Immature natural killer cell (primary cell): ENCODE results near the gene NXNL2. TPM values are rescaled to one million over a fixed set of nuclear protein-coding genes. Genes with fewer than 3 reads are reported as not detected.

ENCODE experiments used
- DNase-seq, 3 donors: peaks; one replicate each; pipeline ENCODE4 v3.0.0; 2022; ENCODE audit warnings: mixed read lengths in 1 of 3
- H3K27ac Mint-ChIP-seq, 6 donors: one replicate each; pipeline ENCODE4 v1.8.0; 2020; ENCODE audit warnings: mixed read lengths in 6 of 6, mild to moderate bottlenecking in 5 of 6, inconsistent platforms in 4 of 6, moderate library complexity in 3 of 6
- H3K27me3 Mint-ChIP-seq, 3 donors: one replicate each; pipeline ENCODE4 v1.8.0; 2020 to 2021; ENCODE audit warnings: low read depth in 3 of 3, mild to moderate bottlenecking in 3 of 3, mixed read lengths in 3 of 3, moderate library complexity in 3 of 3, inconsistent platforms in 1 of 3
- H3K36me3 Mint-ChIP-seq, 3 donors: one replicate each; pipeline ENCODE4 v1.8.0; 2020; ENCODE audit warnings: mixed read lengths in 3 of 3, inconsistent platforms in 2 of 3, mild to moderate bottlenecking in 2 of 3
- H3K4me1 Mint-ChIP-seq, 2 donors: one replicate each; pipeline ENCODE4 v1.8.0; 2020; ENCODE audit warnings: inconsistent platforms in 2 of 2, mild to moderate bottlenecking in 2 of 2, mixed read lengths in 2 of 2, moderate library complexity in 1 of 2
- H3K4me3 Mint-ChIP-seq, 5 donors: one replicate each; pipeline ENCODE4 v1.8.0; 2020; ENCODE audit warnings: mild to moderate bottlenecking in 5 of 5, mixed read lengths in 5 of 5, inconsistent platforms in 3 of 5, moderate library complexity in 3 of 5
- H3K9me3 Mint-ChIP-seq, 6 donors: one replicate each; pipeline ENCODE4 v1.8.0; 2020; ENCODE audit warnings: mild to moderate bottlenecking in 6 of 6, mixed read lengths in 6 of 6, inconsistent platforms in 4 of 6, moderate library complexity in 3 of 6
- polyA plus RNA-seq, 3 donors: library from polyadenylated mRNA; unstranded; fragments of 300-500 nt; fragmentation: Illumina TruSeq; gene quantifications; one replicate each; pipeline ENCODE4 v1.2.3, GENCODE V29; 2021

Gene NXNL2
- polyA plus RNA-seq, 3 donors from 2014 or later = not detected

GRCh38 chr9:88538311-88539085, 3.5 kb downstream of the NXNL2 start:
- Mint-ChIP-seq H3K4me3 (no peak overlapping the region), H3K9me3 (no peaks in the 10 kb centered on the region), H3K27me3 (peaks cover 11 to 20% (median 14%) of the 10 kb centered on the region in 3 donors), H3K27ac (no peak overlapping the region), H3K36me3 (no peaks in the 10 kb centered on the region), H3K4me1 (peaks cover 5 to 14% of the 10 kb centered on the region in 2 donors)
- no peak for DNase-seq

- no peak for DNase-seq
- H3K4me3 Mint-ChIP-seq = no peak overlapping the region
- H3K27me3 Mint-ChIP-seq = peaks cover 13 to 18% (median 14%) of the 10 kb centered on the region in 3 donors
- no peaks in the 10 kb centered on the region for H3K36me3 Mint-ChIP-seq
- no peaks in the 10 kb centered on the region for H3K9me3 Mint-ChIP-seq
- peaks cover 0 to 9% of the 10 kb centered on the region in 2 donors for H3K4me1 Mint-ChIP-seq
- no peak overlapping the region for H3K27ac Mint-ChIP-seq
Observed at GRCh38 chr9:88539246-88539645, 4.3 kb downstream of the NXNL2 start.

GRCh38 chr9:88540251-88540763, 5.3 kb downstream of the NXNL2 start:
- DNase-seq = no peak
- Mint-ChIP-seq H3K4me3 (peak overlapping the region in 1 of 5 donors; percentile 33), H3K4me1 (peaks cover 0 to 9% of the 10 kb centered on the region in 2 donors), H3K27ac (no peak overlapping the region), H3K36me3 (no peaks in the 10 kb centered on the region), H3K9me3 (no peaks in the 10 kb centered on the region), H3K27me3 (peaks cover 14 to 19% (median 16%) of the 10 kb centered on the region in 3 donors)

GRCh38 chr9:88544245-88544644, 9.3 kb downstream of the NXNL2 start:
- no peaks in the 10 kb centered on the region for H3K9me3 Mint-ChIP-seq
- no peaks in the 10 kb centered on the region for H3K36me3 Mint-ChIP-seq
- no peak for DNase-seq
- H3K27ac Mint-ChIP-seq = no peak overlapping the region
- no peaks in the 10 kb centered on the region for H3K4me1 Mint-ChIP-seq
- no peak overlapping the region for H3K4me3 Mint-ChIP-seq
- peaks cover 2 to 14% (median 8%) of the 10 kb centered on the region in 3 donors for H3K27me3 Mint-ChIP-seq

- H3K4me3 Mint-ChIP-seq = no peak overlapping the region
- no peak for DNase-seq
Observed at GRCh38 chr9:88551546-88552137, 16.7 kb downstream of the NXNL2 start.

GRCh38 chr9:88553350-88553749, 18.4 kb downstream of the NXNL2 start:
- Mint-ChIP-seq H3K9me3 (no peaks in the 10 kb centered on the region), H3K4me1 (no peaks in the 10 kb centered on the region), H3K36me3 (no peaks in the 10 kb centered on the region), H3K27me3 (peaks cover 0 to 8% (median 2%) of the 10 kb centered on the region in 3 donors), H3K27ac (no peak overlapping the region), H3K4me3 (no peak overlapping the region)
- DNase-seq = no peak

More at GRCh38 chr9:88551546-88552137, 16.7 kb downstream of the NXNL2 start:
- Mint-ChIP-seq H3K9me3 (no peaks in the 10 kb centered on the region), H3K4me1 (no peaks in the 10 kb centered on the region), H3K36me3 (no peaks in the 10 kb centered on the region), H3K27ac (no peak overlapping the region), H3K27me3 (peaks cover 0 to 8% (median 2%) of the 10 kb centered on the region in 3 donors)

GRCh38 chr9:88555268-88555980, 20.4 kb downstream of the NXNL2 start:
- Mint-ChIP-seq H3K4me1 (no peaks in the 10 kb centered on the region), H3K36me3 (no peaks in the 10 kb centered on the region), H3K27me3 (peaks cover 0 to 12% (median 0%) of the 10 kb centered on the region in 3 donors), H3K4me3 (no peak overlapping the region), H3K9me3 (no peaks in the 10 kb centered on the region), H3K27ac (no peak overlapping the region)
- no peak for DNase-seq

GRCh38 chr9:88559661-88560060, 24.7 kb downstream of the NXNL2 start:
- Mint-ChIP-seq H3K27ac (no peak overlapping the region), H3K4me1 (no peaks in the 10 kb centered on the region), H3K4me3 (no peak overlapping the region), H3K27me3 (peaks cover 3 to 8% (median 4%) of the 10 kb centered on the region in 3 donors), H3K36me3 (no peaks in the 10 kb centered on the region), H3K9me3 (no peaks in the 10 kb centered on the region)
- DNase-seq = no peak

- no peaks in the 10 kb centered on the region for H3K36me3 Mint-ChIP-seq
- H3K27ac Mint-ChIP-seq = no peak overlapping the region
- no peaks in the 10 kb centered on the region for H3K9me3 Mint-ChIP-seq
- no peak overlapping the region for H3K4me3 Mint-ChIP-seq
- no peak for DNase-seq
- no peaks in the 10 kb centered on the region for H3K4me1 Mint-ChIP-seq
- peaks cover 0 to 11% (median 4%) of the 10 kb centered on the region in 3 donors for H3K27me3 Mint-ChIP-seq
Observed at GRCh38 chr9:88567870-88568269, 32.9 kb downstream of the NXNL2 start.

- no peaks in the 10 kb centered on the region for H3K36me3 Mint-ChIP-seq
- no peaks in the 10 kb centered on the region for H3K4me1 Mint-ChIP-seq
- no peak overlapping the region for H3K4me3 Mint-ChIP-seq
- no peak for DNase-seq
- peaks cover 0 to 19% (median 2%) of the 10 kb centered on the region in 3 donors for H3K27me3 Mint-ChIP-seq
- H3K27ac Mint-ChIP-seq = no peak overlapping the region
- H3K9me3 Mint-ChIP-seq = no peaks in the 10 kb centered on the region
Observed at GRCh38 chr9:88571419-88571818, 36.4 kb downstream of the NXNL2 start.

GRCh38 chr9:88572684-88573083, 37.7 kb downstream of the NXNL2 start:
- Mint-ChIP-seq H3K36me3 (no peaks in the 10 kb centered on the region), H3K9me3 (no peaks in the 10 kb centered on the region), H3K27ac (no peak overlapping the region), H3K4me3 (no peak overlapping the region), H3K4me1 (no peaks in the 10 kb centered on the region), H3K27me3 (peaks cover 2 to 19% (median 3%) of the 10 kb centered on the region in 3 donors)
- DNase-seq = no peak

GRCh38 chr9:88574953-88575352, 40.0 kb downstream of the NXNL2 start:
- Mint-ChIP-seq H3K27ac (no peak overlapping the region), H3K27me3 (peaks cover 9 to 15% (median 12%) of the 10 kb centered on the region in 3 donors), H3K36me3 (no peaks in the 10 kb centered on the region), H3K4me3 (no peak overlapping the region), H3K4me1 (peaks cover 4 to 9% of the 10 kb centered on the region in 2 donors), H3K9me3 (no peaks in the 10 kb centered on the region)
- DNase-seq = no peak

- Mint-ChIP-seq H3K36me3 (no peaks in the 10 kb centered on the region), H3K27me3 (peaks cover 8 to 13% (median 9%) of the 10 kb centered on the region in 3 donors)
Observed at GRCh38 chr9:88577256-88578120, 42.5 kb downstream of the NXNL2 start.

More at GRCh38 chr9:88577256-88578120, 42.5 kb downstream of the NXNL2 start:
- no peak for DNase-seq
- no peak overlapping the region for H3K27ac Mint-ChIP-seq
- no peak overlapping the region for H3K4me3 Mint-ChIP-seq
- H3K4me1 Mint-ChIP-seq = peaks cover 4 to 9% of the 10 kb centered on the region in 2 donors
- no peaks in the 10 kb centered on the region for H3K9me3 Mint-ChIP-seq
